GM12873 (cell line): Measurements from ENCODE around the gene YJEFN3.

Source experiments
- CTCF ChIP-seq: IDR thresholded peaks from 2 replicates; pipeline ENCODE4 v1.5.1; 2012; ENCODE audit warnings: low read depth, mild to moderate bottlenecking, moderate library complexity, low read length, control low read depth; ENCODE audit not compliant: insufficient read depth; ENCODE audit errors: missing control alignments

The YJEFN3 gene

GRCh38 chr19:19520989-19521388 is 7.7 kb upstream of the YJEFN3 start:
- no peak for TF ChIP-seq CTCF

GRCh38 chr19:19523177-19523576 is 5.5 kb upstream of the YJEFN3 start:
- TF ChIP-seq CTCF = no peak

GRCh38 chr19:19524053-19524452 is 4.7 kb upstream of the YJEFN3 start:
- TF ChIP-seq CTCF = peak; percentile 36

GRCh38 chr19:19525611-19526380 is 2.9 kb upstream of the YJEFN3 start:
- peak; percentile 18 for TF ChIP-seq CTCF

GRCh38 chr19:19526581-19527370 is 1.9 kb upstream of the YJEFN3 start:
- TF ChIP-seq CTCF = no peak

- TF ChIP-seq CTCF = no peak
Measured at GRCh38 chr19:19527371-19527656, 1.4 kb upstream of the YJEFN3 start.

- TF ChIP-seq CTCF = no peak
Measured at GRCh38 chr19:19527674-19528625, 761 bp upstream of the YJEFN3 start.
